Keratinocyte (primary cell): Measurements from ENCODE around the gene B9D1. TPM values are rescaled to one million over a fixed set of nuclear protein-coding genes. Genes with fewer than 3 reads are reported as not detected.

Experiments used
- DNase-seq: peaks from one replicate; pipeline ENCODE4 v3.0.0-alpha.2; 2011; ENCODE audit warnings: low read depth, missing footprints, low spot score
- FAIRE-seq: peaks from 2 replicates; lab custom pipeline; 2011; peaks lifted over from hg19 to GRCh38; lab: Jason Lieb, UNC
- H2AFZ ChIP-seq: 2 replicates; pipeline ENCODE4 v1.6.0; 2012; ENCODE audit warnings: low read length, control low read depth, inconsistent platforms; ENCODE audit not compliant: control insufficient read depth
- H3K27ac ChIP-seq: 2 replicates; pipeline ENCODE4 v1.5.1; 2011; ENCODE audit warnings: low read length; ENCODE audit not compliant: control insufficient read depth, insufficient read depth
- H3K27me3 ChIP-seq: 3 replicates; pipeline ENCODE4 v1.6.0; 2011; ENCODE audit warnings: low read length; ENCODE audit not compliant: control insufficient read depth, insufficient read depth; ENCODE audit errors: extremely low read depth
- H3K36me3 ChIP-seq, 2 experiments: 2 replicates in 1 of 2; 3 replicates in 1 of 2; pipeline ENCODE4 v1.5.1; 2011; ENCODE audit warnings: low read length in 2 of 2, mild to moderate bottlenecking in 1 of 2; ENCODE audit not compliant: control insufficient read depth in 2 of 2, insufficient read depth in 2 of 2; ENCODE audit errors: extremely low read depth in 1 of 2
- H3K4me1 ChIP-seq: 3 replicates; pipeline ENCODE4 v1.5.1; 2011; ENCODE audit warnings: low read length; ENCODE audit not compliant: control insufficient read depth, insufficient read depth; ENCODE audit errors: extremely low read depth
- H3K4me2 ChIP-seq: 3 replicates; pipeline ENCODE4 v1.6.0; 2011; ENCODE audit warnings: low read depth, low read length; ENCODE audit not compliant: control insufficient read depth, insufficient read depth; ENCODE audit errors: extremely low read depth
- H3K4me3 ChIP-seq, 3 experiments: fragments of 200-600 bp in 1 of 3; sonication (generic) in 1 of 3; 2 replicates in 2 of 3; 3 replicates in 1 of 3; pipeline ENCODE4 v1.5.1; 2011 to 2016; ENCODE audit warnings: low read length in 3 of 3, mild to moderate bottlenecking in 3 of 3, control low read depth in 2 of 3, inconsistent platforms in 1 of 3, low read depth in 1 of 3, mixed read lengths in 1 of 3, mixed run types in 1 of 3, moderate library complexity in 1 of 3; ENCODE audit not compliant: control insufficient read depth in 2 of 3, insufficient read depth in 2 of 3; ENCODE audit errors: extremely low read depth in 1 of 3
- H3K79me2 ChIP-seq: 2 replicates; pipeline ENCODE4 v1.6.0; 2012; ENCODE audit warnings: low read length; ENCODE audit not compliant: control insufficient read depth, insufficient read depth
- H3K9ac ChIP-seq: 3 replicates; pipeline ENCODE4 v1.6.0; 2011; ENCODE audit warnings: low read length; ENCODE audit not compliant: control insufficient read depth, insufficient read depth; ENCODE audit errors: extremely low read depth
- H3K9me1 ChIP-seq: 3 replicates; pipeline ENCODE4 v1.6.0; 2011; ENCODE audit warnings: low read length; ENCODE audit not compliant: control insufficient read depth, insufficient read depth; ENCODE audit errors: extremely low read depth
- H3K9me3 ChIP-seq: 2 replicates; pipeline ENCODE4 v1.5.1; 2012; ENCODE audit warnings: low read depth, low read length; ENCODE audit not compliant: control insufficient read depth
- H4K20me1 ChIP-seq: 3 replicates; pipeline ENCODE4 v1.6.0; 2011; ENCODE audit warnings: low read length; ENCODE audit not compliant: control insufficient read depth, insufficient read depth; ENCODE audit errors: extremely low read depth
- CTCF ChIP-seq, 3 experiments: IDR thresholded peaks in 1 of 3; conservative IDR thresholded peaks in 1 of 3; optimal IDR thresholded peaks in 1 of 3; 2 replicates in 2 of 3; 3 replicates in 1 of 3; pipeline versions ENCODE3 to v1.5.1; 2011; ENCODE audit warnings: low read length in 3 of 3, mild to moderate bottlenecking in 3 of 3, moderate library complexity in 2 of 3, control low read depth in 1 of 3, inconsistent platforms in 1 of 3; ENCODE audit not compliant: insufficient read depth in 2 of 3; ENCODE audit errors: extremely low read depth in 1 of 3
- EZH2 ChIP-seq: IDR thresholded peaks from one replicate; pipeline ENCODE4 v1.6.1; 2012; ENCODE audit warnings: inconsistent platforms, mild to moderate bottlenecking, low read length, moderate library complexity
- dilution Hi-C: fragments of 300-500 bp; cut with MboI; formaldehyde crosslinking; loops from one replicate; pipeline ENCODE4 v1.7.0; 2020; ENCODE audit warnings: low sequenced_read_pairs; ENCODE audit not compliant: extremely low pct_ligation_motif_present
- polyA plus RNA-seq, 5 experiments: library from polyadenylated mRNA; depleted of rRNA in 3 of 5; stranded (reverse) in 3 of 5; stranded (forward) in 1 of 5; unstranded in 1 of 5; fragments of >200 nt; gene quantifications; 1 replicate in 1 of 5; 2 replicates in 3 of 5; 3 replicates in 1 of 5; pipeline versions ENCODE4 v1.2.1 to v1.2.3, GENCODE V29; 2011 to 2012; ENCODE audit warnings: missing spikeins in 2 of 5, low read depth in 1 of 5, low replicate concordance in 1 of 5

Gene B9D1
- polyA plus RNA-seq, 1 donor (not counting 4 experiments of a cell fraction or from before 2014, with no cell fraction given): 30.3 TPM

DNA sequence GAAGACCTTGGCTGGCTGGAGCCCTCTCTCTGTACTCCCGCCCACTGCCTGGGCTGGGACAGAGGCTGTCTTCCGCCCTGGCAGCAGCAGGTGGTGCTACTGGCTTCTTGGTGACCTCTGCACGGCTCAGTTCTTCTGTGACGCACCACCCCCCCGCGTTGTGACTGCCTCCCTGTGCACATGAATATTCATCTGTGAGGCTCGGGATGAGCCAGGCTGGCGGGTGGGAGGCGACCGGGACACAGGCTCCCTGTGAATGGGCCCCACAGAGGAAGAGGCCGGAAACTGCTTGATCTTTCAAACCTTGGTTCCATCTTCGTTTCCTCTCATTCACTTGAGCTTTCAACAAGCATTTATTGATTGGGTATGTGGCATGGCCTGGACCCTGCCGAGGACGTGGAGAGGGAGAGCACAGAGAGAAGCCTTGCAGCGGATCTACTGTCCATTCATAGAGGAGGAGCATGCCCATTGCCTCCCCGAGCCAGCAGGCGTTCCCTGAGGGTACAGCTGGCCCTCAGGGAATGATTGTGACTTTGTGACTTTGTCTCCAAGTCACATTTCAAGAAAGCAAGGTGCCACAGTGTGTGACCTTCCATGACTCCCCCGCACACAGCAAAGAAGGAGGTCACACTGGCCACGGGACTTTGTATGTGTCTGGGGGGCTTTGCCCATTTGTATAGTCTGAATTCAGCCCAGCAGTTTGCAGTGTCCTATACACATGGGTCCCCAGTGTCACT, 45.0 kb downstream of the B9D1 start:
- H2AFZ ChIP-seq: no peak overlapping the region
- peaks cover 18 to 38% of the 10 kb centered on the region in 2 experiments for H3K36me3 ChIP-seq
- no peaks in the 10 kb centered on the region for H4K20me1 ChIP-seq
- H3K9ac ChIP-seq: no peak overlapping the region
- no peaks in the 10 kb centered on the region for H3K9me1 ChIP-seq
- H3K27me3 ChIP-seq: no peaks in the 10 kb centered on the region
- no peaks in the 10 kb centered on the region for H3K79me2 ChIP-seq
- H3K4me2 ChIP-seq: no peak overlapping the region
- H3K9me3 ChIP-seq: no peaks in the 10 kb centered on the region
- FAIRE-seq (no peak), DNase-seq (no peak)
- dilution Hi-C loops: no loop called here
- TF ChIP-seq EZH2 (no peak), CTCF (optimal IDR thresholded peaks at IDR 0.05 in 1 of 3, IDR thresholded peaks at IDR 0.05 in 1 of 3, conservative IDR thresholded peaks at IDR 0.05 in 1 of 3; ENCODE audit: extremely low read depth in 1 of 3, insufficient read depth in 2 of 3, low read length in 3 of 3) (peak in 2 of 3 experiments; percentile 14 to 45)
- H3K4me3 ChIP-seq: no peak overlapping the region
- H3K27ac ChIP-seq: no peak overlapping the region
- peaks cover 16% of the 10 kb centered on the region for H3K4me1 ChIP-seq

- H3K27ac ChIP-seq: no peak overlapping the region
- H3K27me3 ChIP-seq: no peaks in the 10 kb centered on the region
- H3K36me3 ChIP-seq: peaks cover 20 to 41% of the 10 kb centered on the region in 2 experiments
- H3K4me1 ChIP-seq: peaks cover 18% of the 10 kb centered on the region
- peaks cover 3% of the 10 kb centered on the region for H3K9me1 ChIP-seq
- H2AFZ ChIP-seq: no peak overlapping the region
- H3K79me2 ChIP-seq: no peaks in the 10 kb centered on the region
- DNase-seq (no peak), FAIRE-seq (no peak)
- H4K20me1 ChIP-seq: no peaks in the 10 kb centered on the region
- no peak overlapping the region for H3K4me2 ChIP-seq
- H3K9ac ChIP-seq: no peak overlapping the region
- no peaks in the 10 kb centered on the region for H3K9me3 ChIP-seq
- TF ChIP-seq CTCF (optimal IDR thresholded peaks at IDR 0.05 in 1 of 3, IDR thresholded peaks at IDR 0.05 in 1 of 3, conservative IDR thresholded peaks at IDR 0.05 in 1 of 3; ENCODE audit: extremely low read depth in 1 of 3, insufficient read depth in 2 of 3, low read length in 3 of 3): no peak
- TF ChIP-seq EZH2: no peak
- H3K4me3 ChIP-seq: no peak overlapping the region
- dilution Hi-C loops: no loop called here
Measured at GRCh38 chr17:19316761-19317358, 45.7 kb downstream of the B9D1 start.
